Panc1 (cell line): Measurements from ENCODE around the gene RADIL.

ENCODE experiments used
- CTCF ChIP-seq: fragments of 450-650 bp; IDR thresholded peaks from 2 replicates; pipeline ENCODE4 v1.5.1; 2017; ENCODE audit warnings: mild to moderate bottlenecking
- POLR2AphosphoS5 ChIP-seq: IDR thresholded peaks from 2 replicates; pipeline ENCODE4 v1.6.1; 2012; ENCODE audit warnings: mild to moderate bottlenecking, low read depth, low read length, moderate library complexity
- REST ChIP-seq, 2 experiments: IDR thresholded peaks; 2 replicates each; pipeline ENCODE4 v1.6.1; 2011 to 2012; ENCODE audit warnings: low read depth in 2 of 2, control low read depth in 1 of 2, low read length in 1 of 2, mild to moderate bottlenecking in 1 of 2, moderate library complexity in 1 of 2; ENCODE audit not compliant: insufficient read depth in 1 of 2

- TF ChIP-seq POLR2AphosphoS5 (no peak), REST (IDR thresholded peaks at IDR 0.05; ENCODE audit: insufficient read depth in 1 of 2, low read depth in 2 of 2, low read length in 1 of 2) (no peak), CTCF (no peak)
These were observed 68.4 kb downstream of the RADIL start for GRCh38 chr7:4815121-4815520.
